GM18858 (cell line): Measurements from ENCODE around the gene GPX8.

Experiments used
- ATAC-seq: cut with Tn5 transposase; IDR thresholded peaks from one replicate; pipeline ENCODE4 v1.9.1; 2021; ENCODE audit not compliant: unreplicated experiment

Gene GPX8, protein sequence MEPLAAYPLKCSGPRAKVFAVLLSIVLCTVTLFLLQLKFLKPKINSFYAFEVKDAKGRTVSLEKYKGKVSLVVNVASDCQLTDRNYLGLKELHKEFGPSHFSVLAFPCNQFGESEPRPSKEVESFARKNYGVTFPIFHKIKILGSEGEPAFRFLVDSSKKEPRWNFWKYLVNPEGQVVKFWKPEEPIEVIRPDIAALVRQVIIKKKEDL

DNA sequence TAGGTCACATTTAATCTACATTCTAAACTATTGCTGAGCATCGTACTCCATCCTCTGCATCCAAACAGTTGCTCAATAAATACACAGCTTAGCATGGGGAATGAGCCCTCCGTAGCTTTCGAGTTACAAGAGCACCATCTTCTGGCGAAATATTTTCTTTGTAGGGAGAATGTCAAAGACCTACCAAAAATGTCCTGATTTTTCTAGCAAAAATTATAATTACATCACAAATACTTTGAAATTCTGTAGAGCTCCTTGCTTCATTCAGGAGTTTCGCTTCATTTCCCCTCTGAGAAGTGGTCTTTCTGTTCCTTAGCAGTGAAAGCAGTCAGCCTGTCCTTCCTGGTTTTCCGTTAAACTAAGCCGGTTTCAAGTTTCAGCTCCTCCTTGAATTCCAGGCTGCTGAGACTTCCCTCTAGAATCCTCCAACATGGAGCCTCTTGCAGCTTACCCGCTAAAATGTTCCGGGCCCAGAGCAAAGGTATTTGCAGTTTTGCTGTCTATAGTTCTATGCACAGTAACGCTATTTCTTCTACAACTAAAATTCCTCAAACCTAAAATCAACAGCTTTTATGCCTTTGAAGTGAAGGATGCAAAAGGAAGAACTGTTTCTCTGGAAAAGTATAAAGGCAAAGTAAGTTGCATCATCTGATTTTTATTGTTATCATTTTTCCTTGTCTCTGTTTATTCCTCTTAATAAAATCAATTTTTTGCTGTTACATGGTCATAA, at the start of gene GPX8:
TSS of gene GPX8 (plus strand) at position 409 of the 730 bp plus-strand sequence. CDS start at position 431, 22 bp downstream.
- no peak for ATAC-seq

DNA sequence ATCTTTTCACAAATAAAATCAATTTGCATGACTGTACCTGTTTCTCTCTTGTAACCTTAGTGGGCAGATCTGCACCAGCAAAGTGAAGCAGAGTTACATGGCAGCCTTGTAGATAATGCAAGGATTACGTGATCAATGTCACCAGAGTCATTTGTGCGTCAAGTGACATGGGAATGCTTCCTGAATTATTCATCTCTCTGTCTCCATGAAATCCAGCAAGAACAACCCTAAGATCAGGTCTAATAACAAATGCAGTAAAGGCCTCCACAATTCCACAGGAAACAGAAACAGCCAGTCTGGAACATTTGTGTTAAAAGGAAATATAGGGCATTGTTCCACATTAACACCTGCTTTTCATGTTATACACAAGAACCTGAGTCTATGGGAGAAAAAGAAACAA, 49.8 kb upstream of the GPX8 start:
- no peak for ATAC-seq

DNA sequence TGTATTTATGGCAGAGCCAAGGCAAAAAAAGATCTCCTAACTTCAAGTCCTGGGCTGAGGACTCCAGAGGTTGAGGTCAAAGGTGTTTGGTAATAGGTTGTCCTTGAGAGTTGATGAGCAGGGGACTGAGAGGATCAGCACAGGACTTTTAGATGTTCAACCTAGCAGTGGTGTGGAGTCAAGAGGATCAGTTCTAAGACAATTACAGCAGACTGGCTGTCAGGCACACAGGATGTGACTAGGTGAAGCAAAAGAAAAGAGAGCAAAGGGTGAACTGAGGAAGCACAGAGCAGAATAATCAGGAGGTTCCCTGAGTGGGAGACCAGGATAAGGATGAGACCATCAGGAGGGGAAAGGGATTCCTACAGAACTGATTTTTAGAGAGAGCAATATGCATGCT, 46.6 kb upstream of the GPX8 start:
- ATAC-seq: no peak

DNA sequence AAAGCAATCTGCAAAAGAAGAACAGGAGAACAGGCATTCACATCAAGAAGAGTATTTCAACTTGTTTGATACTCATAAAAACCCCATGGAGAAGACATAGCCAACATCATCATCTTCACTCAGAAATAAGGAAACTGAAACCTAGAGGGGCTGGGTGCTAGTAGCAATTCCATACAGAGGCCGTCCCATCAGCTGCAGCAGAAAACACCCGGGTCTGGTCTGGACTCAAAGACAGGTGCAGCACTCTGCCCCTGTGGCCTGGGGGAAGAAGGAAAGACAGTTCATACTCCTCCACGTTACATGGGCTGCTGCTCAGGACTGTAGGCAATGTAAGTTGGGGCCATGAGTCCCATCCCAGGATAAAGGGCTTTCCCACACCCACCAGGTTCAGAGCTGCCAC, 45.9 kb upstream of the GPX8 start:
- ATAC-seq: no peak

DNA sequence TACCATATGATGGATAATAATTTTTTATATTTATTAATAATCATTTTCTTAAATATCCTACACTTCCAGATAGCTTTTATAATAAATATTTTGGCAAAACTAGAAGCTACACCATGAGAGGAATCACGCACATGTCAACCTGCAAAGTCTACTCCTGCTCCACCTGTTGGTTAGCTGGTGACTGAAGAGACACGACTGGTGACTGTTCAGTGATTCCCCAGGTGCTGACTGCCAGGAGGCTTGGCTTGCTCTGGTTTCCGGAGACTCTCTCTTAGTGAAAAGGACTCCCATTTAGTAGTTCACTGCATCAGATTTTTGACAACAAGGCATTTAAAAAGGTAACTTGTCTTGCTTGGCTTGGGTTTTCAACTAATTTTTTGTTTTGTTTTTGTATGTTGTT, 36.6 kb upstream of the GPX8 start:
- no peak for ATAC-seq

DNA sequence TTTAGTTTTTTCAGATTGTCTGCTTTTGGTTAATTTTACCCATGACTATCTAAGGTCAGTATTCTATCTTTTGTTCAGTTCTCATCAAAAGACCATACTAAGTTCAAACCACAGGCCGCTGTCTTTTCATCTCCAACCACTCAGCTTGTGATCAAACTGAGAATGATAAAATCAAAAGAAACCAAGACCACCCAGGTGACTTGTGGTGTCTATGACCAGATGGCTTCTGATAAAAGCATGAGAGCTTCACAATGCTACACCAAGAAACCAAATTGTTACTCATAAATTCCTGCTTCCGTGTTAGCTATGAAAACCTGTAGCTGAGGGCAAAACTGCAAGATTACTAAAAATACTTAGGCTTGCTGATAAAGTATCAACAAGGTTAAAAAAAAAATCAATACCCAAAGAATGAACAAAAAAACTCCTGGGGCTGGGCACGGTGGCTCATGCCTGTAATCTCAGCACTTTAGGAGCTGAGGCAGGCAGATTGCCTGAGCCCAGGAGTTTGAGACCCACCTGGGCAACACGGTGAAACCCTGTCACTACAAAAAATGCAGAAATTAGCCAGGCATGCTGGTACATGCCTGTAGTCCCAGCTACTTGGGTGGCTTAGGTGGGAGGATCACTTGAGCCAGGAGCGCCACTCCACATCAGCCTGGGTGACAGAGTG, 25.8 kb upstream of the GPX8 start:
- no peak for ATAC-seq

DNA sequence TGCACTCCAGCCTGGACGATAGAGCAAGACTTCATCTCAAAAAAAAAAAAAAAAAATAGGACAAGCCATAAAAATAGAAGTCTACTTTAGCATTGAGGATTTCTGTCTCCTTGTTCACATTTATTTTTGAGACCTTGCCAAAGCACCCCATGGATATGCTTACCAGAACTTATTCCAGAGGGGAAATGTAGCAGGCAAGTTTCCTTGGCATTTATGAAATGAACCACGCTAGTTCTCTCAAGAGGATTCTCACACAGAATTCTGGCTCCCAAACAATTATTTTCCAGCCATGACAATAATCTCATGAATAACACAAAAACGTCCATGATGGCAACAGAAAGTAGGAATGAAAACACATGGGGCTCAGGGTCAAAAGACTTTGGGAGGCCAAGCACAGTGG, 23.4 kb upstream of the GPX8 start:
- no peak for ATAC-seq

DNA sequence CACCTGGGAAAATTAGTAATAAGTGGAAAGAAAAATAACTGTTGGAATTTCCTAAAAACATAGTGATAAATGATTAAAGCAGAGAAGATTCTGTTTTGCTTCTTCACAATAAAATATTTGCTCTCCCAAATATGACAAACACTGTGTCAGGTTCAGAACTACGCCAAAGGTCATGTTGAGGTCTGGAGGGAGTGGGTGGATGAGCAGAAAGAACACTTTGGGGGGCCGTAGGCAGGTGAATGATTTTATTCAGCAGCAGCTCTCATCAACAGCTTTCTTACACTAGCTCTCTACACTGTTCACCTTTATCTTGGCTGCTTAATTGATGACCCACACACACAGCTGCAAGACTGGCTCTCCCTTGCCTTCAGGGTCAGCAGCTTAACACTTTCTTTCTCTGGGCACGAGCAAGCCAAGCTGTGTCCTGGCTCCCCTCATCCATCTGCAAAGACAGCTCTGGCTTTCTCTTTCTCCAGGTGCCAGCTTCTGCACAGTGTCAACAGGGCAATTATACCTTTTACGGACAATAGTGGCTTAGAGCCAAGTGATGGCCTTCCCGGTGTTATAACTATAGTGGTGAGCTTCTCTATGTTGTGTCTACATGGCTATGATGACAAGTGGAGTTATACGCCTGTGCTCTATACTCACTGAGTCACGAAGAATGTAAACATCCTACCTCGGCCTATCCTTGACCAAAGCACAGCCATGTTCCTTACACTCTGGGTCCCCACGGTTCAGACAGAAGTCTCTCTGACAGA, 18.9 kb upstream of the GPX8 start:
- ATAC-seq: no peak

DNA sequence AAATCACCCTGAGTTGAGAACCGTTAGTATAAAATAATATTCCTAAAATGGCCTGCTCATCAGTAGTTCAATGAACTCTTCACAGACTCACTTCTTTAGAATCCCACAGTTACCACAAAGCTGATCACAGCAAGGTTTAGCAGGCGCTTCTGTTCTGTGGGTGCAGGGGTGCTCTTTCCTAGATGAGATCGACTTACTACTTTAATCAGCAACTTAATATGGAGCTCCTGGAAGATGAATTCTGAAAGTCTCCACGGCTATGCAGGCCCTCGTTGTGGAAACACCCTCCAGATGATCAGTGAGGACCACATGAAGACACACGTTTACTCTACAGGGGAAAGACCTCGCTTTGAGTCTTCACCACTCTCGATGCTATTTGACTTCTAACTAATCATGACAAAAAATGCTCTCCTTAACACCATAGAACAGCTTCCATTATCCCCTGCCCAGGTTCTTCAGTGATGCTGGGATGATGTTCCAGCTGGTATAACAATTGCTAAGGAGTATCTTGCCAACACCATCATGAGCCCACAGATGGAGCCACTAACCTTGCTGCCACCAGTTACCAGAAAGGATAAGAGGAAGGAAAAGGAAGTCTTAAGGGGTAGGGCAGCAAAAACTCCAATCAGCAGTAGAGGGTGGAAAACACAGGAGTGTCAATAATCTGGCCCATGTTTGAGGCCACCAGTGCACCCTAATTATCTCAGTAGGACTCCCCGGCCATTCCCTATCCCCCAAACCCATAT, 17.9 kb upstream of the GPX8 start:
- no peak for ATAC-seq

DNA sequence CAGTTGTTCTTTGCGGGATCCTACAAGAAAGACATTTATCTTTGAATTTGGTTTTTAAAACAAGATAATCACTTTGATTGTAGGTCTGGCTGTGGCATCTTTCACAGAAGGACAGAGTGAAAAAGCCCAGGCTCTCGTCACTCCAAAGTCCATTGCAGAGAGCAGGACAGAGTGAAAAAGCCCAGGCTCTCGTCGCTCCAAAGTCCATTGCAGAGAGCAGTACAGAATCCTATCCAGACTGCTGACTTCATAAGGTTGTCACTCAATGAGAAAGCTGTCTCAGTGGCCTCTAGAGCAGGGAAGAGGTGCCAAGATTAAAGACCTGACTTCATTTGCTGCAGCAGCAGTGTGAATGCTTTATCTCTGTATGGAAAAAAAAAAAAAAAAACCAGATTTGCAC, 16.3 kb upstream of the GPX8 start:
- no peak for ATAC-seq

DNA sequence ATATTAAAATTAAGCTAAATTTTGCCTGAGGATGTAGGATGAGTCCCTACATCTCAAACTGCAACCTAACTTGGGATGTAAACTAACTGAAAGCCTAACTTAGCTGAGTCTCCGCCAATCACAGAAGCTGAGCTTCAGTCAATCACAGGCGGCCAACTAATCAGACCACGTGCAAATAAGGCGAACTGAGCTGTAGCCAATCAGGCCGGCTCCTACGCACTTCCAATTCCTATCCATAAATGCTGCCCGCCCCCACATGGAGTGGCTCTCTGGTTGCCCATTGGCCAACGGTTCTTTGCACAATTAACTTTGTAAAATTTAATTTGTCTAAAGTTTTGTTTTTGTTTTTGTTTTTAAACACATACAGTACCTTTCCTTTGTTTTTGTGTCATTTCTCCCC, 13.9 kb upstream of the GPX8 start:
- no peak for ATAC-seq

DNA sequence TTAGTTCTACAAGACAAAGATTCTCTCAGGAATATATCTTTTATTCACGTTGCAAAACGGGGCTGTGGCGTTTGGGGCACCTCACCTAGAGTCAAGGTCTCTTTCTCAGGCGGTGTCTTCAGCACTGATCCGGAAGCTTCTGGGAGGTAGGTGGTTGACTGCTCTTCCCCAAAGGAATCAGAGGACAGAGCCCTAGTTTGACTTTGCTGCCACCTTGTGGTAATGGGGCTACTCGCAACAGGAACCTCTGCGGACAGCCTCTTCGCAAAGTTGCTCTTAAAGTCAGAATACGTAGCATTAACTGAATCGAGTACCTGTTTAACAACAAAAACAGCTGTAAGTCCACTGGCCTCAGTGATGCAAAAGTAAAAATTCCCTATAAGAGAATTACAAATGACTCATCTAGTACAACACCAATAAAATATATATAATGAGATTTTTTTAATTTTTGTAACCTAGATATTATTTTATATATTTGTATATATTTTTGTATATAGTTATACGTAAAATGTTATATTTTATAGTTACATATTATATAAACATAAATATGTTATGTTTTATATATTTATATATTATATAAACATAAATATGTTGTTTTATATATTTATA, 13.3 kb upstream of the GPX8 start:
- ATAC-seq: peak; percentile 86

DNA sequence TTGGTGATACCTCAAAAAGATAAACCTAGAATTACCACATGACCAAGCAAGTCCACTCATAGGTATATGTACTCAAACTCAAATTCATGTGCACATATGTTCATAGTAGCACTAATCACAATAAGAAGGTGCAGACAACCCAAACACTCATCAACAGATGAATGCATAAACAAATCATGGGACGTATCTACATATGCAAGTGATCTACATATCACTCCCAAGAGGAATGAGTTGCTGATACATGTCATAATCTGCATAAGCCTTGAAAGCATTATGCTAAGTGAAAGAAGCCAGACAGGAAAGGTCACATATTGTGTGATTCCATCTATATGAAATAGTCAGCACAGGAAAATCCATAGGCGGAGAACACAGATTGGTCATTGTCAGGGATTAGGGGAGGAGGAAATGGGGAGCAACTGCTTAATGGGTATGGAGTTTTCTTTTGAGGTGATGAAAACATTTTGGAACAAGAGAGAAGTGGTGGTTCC, 10.6 kb upstream of the GPX8 start:
- ATAC-seq: no peak

DNA sequence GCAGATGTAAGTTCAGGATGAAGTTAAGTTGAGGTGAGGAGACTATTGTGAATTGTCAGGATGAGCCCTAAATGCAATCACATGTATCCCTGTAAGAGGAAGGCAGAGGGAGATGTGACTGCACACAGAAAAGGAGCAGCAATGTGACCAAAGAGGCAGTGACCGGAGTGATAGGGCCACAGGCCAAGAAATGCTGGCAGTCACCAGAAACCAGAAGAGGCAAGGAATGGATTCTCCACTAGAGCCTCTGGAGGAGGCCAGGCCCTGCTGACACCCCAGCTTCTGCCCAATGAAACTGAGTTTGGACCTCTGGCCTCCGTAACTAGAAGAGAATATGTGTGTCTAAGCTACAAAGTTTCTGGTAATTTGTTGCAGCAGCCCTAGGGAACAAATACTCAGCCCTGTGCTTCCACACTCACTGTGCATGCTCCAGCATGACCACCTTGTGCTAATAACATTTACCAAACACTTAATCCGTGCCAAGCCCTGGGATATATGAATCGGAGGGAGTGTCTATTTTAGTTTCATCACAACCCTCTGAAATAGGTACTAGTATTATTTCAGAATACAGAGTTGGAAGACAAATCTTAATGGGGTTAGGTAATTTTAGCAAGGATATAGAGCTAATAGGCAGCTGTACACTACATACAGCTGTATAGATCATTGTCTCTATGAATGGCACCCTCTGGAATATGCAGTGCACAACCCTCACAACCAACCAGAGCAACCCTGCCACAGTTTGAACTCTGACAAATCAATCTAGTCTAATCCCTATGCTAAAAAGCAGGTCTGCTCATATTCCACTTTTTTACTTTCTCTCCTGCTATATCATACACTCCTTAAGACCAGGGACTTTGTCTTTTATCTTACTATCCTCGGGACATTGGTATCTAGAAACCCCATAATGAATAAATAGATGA, 7.8 kb upstream of the GPX8 start:
- no peak for ATAC-seq

DNA sequence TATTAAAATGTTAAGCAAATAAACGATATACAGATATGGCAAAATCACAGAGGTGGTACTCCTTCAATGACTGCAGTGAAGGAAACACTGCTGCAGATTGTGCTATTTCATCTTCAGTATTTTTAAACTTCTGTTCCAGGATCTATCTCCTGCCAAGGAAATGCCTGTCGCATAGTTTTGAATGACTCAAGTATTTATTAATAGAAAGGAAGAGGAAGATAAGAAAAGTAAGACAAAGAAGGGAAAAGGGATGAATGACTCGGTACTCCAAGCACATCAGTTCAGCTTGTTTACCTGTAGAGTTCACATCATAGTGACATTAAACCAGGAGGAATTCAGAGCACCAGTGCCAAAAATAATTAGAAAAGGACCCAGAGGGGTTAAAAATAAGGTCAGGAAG, 5.1 kb upstream of the GPX8 start:
- ATAC-seq: no peak

DNA sequence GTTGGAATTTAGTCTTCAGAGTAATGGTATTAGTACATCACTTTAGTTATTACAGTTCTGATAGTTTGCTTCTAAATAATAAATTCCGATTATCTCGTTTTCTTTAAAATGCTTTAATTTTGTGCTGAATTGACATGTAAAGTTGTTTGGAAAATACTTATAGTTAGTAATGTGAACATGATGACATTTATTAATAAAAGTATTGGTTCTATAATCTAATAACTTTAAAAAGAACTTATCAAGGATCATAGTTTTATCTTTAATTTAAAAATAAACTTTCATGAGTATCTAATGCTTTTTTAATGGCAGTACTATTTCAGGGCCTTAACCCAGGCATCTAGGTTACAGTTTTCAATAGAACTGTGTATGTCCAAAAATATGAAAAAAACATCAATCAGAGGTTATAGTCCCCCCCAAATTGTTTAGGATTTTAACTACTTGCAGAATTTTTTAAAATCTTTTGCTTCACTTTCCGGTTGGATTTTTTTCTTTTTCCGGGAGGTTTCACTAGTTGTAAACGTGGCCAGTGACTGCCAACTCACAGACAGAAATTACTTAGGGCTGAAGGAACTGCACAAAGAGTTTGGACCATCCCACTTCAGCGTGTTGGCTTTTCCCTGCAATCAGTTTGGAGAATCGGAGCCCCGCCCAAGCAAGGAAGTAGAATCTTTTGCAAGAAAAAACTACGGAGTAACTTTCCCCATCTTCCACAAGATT, 680 bp downstream of the GPX8 start:
- no peak for ATAC-seq

DNA sequence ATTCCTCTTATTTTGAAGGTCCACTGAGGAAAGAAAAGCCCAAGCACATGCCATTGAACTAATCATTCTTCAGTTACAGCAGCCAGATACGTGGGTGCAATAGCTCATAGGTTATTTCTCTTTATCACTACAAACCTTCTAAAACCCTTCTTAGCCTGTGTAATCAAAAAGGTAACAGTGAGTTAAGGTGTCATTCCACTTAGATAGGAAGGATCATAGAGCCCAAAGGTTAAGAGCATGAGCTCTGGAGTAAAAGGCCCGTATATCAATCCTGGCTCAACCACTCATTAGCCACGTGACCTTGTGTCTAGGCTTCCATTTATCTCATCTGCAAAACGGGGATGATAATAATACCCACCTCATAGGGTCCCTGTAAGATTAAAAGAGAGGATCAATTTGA, 2.7 kb downstream of the GPX8 start:
- ATAC-seq: no peak

DNA sequence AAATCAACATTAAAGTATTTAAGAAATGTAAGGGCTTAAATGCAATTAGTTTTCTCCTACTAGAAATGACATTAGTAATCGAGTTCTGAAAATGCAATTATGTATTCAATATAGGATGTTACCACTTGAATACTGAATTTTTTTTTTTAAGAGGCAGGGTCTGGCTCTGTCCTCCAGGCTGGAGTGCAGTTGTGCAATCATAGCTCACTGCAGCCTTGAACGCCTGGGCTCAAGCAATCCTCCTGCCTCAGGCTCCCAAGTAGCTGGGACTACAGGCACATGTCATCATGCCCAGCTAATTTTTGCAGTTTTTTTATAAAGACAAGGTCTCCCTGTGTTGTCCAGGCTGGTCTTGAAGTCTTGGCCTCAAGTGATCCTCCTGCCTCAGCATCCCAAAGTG, 11.5 kb downstream of the GPX8 start:
- no peak for ATAC-seq
